Activated B cell treated with CpG ODN at 0.5 μM for 24 hours (primary cell): ENCODE measurements around the gene GNAL. TPM values are rescaled to one million over a fixed set of nuclear protein-coding genes. Genes with fewer than 3 reads are reported as not detected.

ENCODE experiments used
- ATAC-seq: fragments of 200-7000 bp; cut with Tn5 transposase; one replicate; pipeline ENCODE4 v1.10.0; 2021; ENCODE audit warnings: low read depth, mild to moderate bottlenecking, moderate library complexity
- CTCF ChIA-PET: fragments of 350-600 bp; sonication (Branson Sonifier 250); formaldehyde crosslinking; loops from one replicate; lab custom pipeline; 2021; ENCODE audit warnings: antibody characterized with exemption; lab: Charles Lee
- POLR2A ChIA-PET: fragments of 350-600 bp; sonication (Branson Sonifier 250); formaldehyde crosslinking; loops from one replicate; lab custom pipeline; 2021; ENCODE audit warnings: antibody characterized with exemption; lab: Charles Lee
- DNase-seq: peaks from one replicate; pipeline ENCODE4 v3.0.0; 2022
- H3K27ac Mint-ChIP-seq: one replicate; pipeline ENCODE4 v1.8.0; 2020; ENCODE audit warnings: mixed read lengths
- H3K27me3 Mint-ChIP-seq: one replicate; pipeline ENCODE4 v1.8.0; 2021; ENCODE audit warnings: mixed read lengths
- H3K36me3 Mint-ChIP-seq: one replicate; pipeline ENCODE4 v1.8.0; 2021; ENCODE audit warnings: low read depth, mixed read lengths
- H3K4me1 Mint-ChIP-seq: one replicate; pipeline ENCODE4 v1.8.0; 2021; ENCODE audit warnings: mixed read lengths
- H3K4me3 Mint-ChIP-seq: one replicate; pipeline ENCODE4 v1.8.0; 2020; ENCODE audit warnings: mild to moderate bottlenecking, mixed read lengths
- H3K9me3 Mint-ChIP-seq: one replicate; pipeline ENCODE4 v1.8.0; 2020; ENCODE audit warnings: mixed read lengths
- intact Hi-C: fragments of 100-400 bp; cut with micrococcal nuclease; formaldehyde crosslinking; loops from one replicate; pipeline ENCODE4 v1.15.1; 2024
- total RNA-seq: library from RNA; stranded (reverse); gene quantifications from 2 replicates; pipeline ENCODE4 v1.2.3, GENCODE V29; 2022
- TF ChIP-seq, protein P1 (sequence below): fragments of 200-600 bp; IDR thresholded peaks from one replicate; pipeline ENCODE4 v1.8.0; 2022; ENCODE audit warnings: antibody characterized with exemption, mild to moderate bottlenecking

GNAL gene
- total RNA-seq, 1 donor from 2014 or later = not detected

DNA sequence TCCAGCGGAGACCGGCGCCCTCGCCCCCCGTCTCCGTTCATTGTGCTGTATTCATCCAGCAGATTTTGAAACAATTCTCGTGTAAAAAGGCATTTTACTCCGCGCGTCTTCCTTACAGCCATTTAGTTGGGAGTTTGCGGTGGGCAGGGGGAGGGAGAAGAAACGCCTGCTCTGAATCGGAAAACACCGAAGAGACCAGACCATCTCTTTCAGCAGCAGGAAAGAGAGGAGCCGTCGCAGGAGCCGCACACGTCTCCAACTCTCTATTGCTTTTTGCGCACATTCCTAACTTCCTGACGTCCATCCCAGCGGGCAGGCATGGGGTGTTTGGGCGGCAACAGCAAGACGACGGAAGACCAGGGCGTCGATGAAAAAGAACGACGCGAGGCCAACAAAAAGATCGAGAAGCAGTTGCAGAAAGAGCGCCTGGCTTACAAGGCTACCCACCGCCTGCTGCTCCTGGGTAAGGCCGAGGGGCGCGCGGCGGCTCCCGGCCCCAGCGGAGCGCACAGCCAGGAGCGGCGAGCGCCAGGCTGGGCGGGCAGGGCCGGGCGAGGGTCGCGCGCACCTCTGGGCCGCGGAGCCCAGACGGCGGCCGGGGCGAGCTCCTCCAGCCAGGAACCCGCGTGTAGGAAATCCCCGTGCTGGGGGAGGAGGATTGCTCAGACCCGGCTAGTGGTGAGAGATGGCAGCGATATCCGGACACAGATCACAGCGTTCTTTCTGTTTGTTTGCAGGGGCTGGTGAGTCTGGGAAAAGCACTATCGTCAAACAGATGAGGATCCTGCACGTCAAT is 63.2 kb downstream of the GNAL start:
- peaks cover 11% of the 10 kb centered on the region for H3K4me1 Mint-ChIP-seq
- TF ChIP-seq, protein P1, sequence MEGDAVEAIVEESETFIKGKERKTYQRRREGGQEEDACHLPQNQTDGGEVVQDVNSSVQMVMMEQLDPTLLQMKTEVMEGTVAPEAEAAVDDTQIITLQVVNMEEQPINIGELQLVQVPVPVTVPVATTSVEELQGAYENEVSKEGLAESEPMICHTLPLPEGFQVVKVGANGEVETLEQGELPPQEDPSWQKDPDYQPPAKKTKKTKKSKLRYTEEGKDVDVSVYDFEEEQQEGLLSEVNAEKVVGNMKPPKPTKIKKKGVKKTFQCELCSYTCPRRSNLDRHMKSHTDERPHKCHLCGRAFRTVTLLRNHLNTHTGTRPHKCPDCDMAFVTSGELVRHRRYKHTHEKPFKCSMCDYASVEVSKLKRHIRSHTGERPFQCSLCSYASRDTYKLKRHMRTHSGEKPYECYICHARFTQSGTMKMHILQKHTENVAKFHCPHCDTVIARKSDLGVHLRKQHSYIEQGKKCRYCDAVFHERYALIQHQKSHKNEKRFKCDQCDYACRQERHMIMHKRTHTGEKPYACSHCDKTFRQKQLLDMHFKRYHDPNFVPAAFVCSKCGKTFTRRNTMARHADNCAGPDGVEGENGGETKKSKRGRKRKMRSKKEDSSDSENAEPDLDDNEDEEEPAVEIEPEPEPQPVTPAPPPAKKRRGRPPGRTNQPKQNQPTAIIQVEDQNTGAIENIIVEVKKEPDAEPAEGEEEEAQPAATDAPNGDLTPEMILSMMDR = no peak
- no peaks in the 10 kb centered on the region for H3K9me3 Mint-ChIP-seq
- ChIA-PET CTCF (no interaction called here), POLR2A (no interaction called here)
- ATAC-seq (no peak), DNase-seq (no peak)
- H3K27ac Mint-ChIP-seq = no peak overlapping the region
- intact Hi-C loops = no loop called here
- H3K27me3 Mint-ChIP-seq = peaks cover 47% of the 10 kb centered on the region
- peak overlapping the region; percentile 69 for H3K4me3 Mint-ChIP-seq
- H3K36me3 Mint-ChIP-seq = no peaks in the 10 kb centered on the region

GRCh38 chr18:11754979-11755378 is 65.9 kb downstream of the GNAL start:
- Mint-ChIP-seq H3K9me3 (no peaks in the 10 kb centered on the region), H3K27me3 (peaks cover 40% of the 10 kb centered on the region), H3K36me3 (no peaks in the 10 kb centered on the region), H3K27ac (no peak overlapping the region), H3K4me3 (no peak overlapping the region), H3K4me1 (peaks cover 11% of the 10 kb centered on the region)
- intact Hi-C loops = no loop called here
- ChIA-PET CTCF (no interaction called here), POLR2A (no interaction called here)
- TF ChIP-seq, protein P1 = no peak
- no peak for ATAC-seq
- DNase-seq = no peak

DNA sequence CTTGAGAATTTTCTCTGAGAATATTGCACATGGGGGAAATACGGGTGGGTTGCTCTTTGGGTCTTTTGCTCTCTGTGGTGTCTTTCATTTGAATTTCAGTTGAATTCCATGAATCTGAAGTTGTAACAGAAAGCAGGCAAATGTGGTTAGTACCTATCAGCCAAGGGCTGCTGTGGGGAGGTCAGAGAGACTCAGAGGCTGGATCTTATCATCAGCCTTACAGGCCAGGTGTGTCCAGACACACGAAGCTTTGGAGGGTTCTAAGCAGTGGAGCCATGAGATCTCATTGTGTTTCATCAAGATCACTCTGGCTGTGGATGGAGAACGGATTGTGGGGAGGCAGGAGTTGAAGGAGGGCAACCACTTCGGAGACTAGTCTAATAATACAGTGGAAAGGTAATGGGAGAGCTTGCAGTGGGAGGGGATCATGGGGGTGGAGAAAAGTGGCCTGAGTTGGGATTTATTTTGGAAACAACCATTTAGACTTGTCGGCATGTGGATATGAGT is 68.1 kb downstream of the GNAL start:
- Mint-ChIP-seq H3K27me3 (peaks cover 26% of the 10 kb centered on the region), H3K9me3 (no peaks in the 10 kb centered on the region), H3K4me3 (no peak overlapping the region), H3K27ac (no peak overlapping the region), H3K4me1 (peaks cover 6% of the 10 kb centered on the region), H3K36me3 (no peaks in the 10 kb centered on the region)
- TF ChIP-seq, protein P1 = no peak
- ChIA-PET POLR2A (no interaction called here), CTCF (no interaction called here)
- intact Hi-C loops = no loop called here
- ATAC-seq = no peak
- DNase-seq = no peak

GRCh38 chr18:11759456-11759855 is 70.4 kb downstream of the GNAL start:
- H3K36me3 Mint-ChIP-seq = no peaks in the 10 kb centered on the region
- TF ChIP-seq, protein P1 = no peak
- ChIA-PET POLR2A (no interaction called here), CTCF (no interaction called here)
- ATAC-seq = no peak
- H3K9me3 Mint-ChIP-seq = no peaks in the 10 kb centered on the region
- H3K27ac Mint-ChIP-seq = no peak overlapping the region
- no peaks in the 10 kb centered on the region for H3K4me1 Mint-ChIP-seq
- intact Hi-C loops = no loop called here
- peaks cover 16% of the 10 kb centered on the region for H3K27me3 Mint-ChIP-seq
- no peak overlapping the region for H3K4me3 Mint-ChIP-seq
- DNase-seq = no peak

GRCh38 chr18:11760498-11761167 is 71.6 kb downstream of the GNAL start:
- TF ChIP-seq, protein P1 = no peak
- Mint-ChIP-seq H3K36me3 (no peaks in the 10 kb centered on the region), H3K27me3 (peaks cover 9% of the 10 kb centered on the region), H3K27ac (no peak overlapping the region), H3K9me3 (no peaks in the 10 kb centered on the region), H3K4me1 (no peaks in the 10 kb centered on the region), H3K4me3 (no peak overlapping the region)
- ATAC-seq (no peak), DNase-seq (no peak)
- intact Hi-C loops = no loop called here
- POLR2A ChIA-PET = no interaction called here
- CTCF ChIA-PET = no interaction called here
